Esophagus squamous epithelium (tissue), 4 donors: Measurements from ENCODE around the gene PDPK1.
"Not testable (repeated sequence)": the region's sequence is repeated elsewhere in the genome, so short reads cannot be mapped to it uniquely, and the experiment has no call there.

Source experiments
- CTCF ChIP-seq, 6 experiments: fragments of 450-650 bp in 4 of 6; fragments of 200-600 bp in 2 of 6; sonication (generic) in 2 of 6; IDR thresholded peaks; one replicate each; pipeline ENCODE4 v1.5.1; 2016 to 2019; ENCODE audit warnings: antibody characterized with exemption in 6 of 6, mild to moderate bottlenecking in 4 of 6, moderate library complexity in 4 of 6
- POLR2A ChIP-seq, 4 donors: fragments of 450-650 bp; IDR thresholded peaks; one replicate each; pipeline ENCODE4 v1.6.1; 2017; ENCODE audit warnings: antibody characterized with exemption in 4 of 4, mild to moderate bottlenecking in 4 of 4, moderate library complexity in 3 of 4

DNA sequence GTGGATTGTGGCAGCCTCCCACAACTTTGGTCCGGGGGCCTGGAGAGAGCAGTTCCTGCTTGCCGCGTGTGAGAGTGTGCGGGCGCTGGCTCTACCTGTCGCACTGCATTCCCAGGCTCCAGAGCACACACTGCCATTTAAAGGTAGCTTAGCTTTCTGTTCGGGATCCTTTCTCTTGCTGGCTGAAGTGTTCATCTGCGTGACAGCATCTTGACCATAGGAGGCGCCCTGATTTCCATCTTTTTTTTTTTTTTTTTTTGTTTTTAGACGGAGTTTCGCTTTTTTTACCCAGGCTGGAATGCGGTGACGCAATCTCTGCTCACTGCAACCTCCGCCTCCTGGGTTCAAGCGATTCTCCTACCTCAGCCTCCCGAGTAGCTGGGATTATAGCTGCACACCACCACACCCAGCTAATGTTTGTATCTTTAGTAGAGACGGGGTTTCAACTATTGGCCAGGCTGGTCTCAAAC lies 13.6 kb downstream of the PDPK1 start:
- TF ChIP-seq CTCF (IDR thresholded peaks at IDR 0.05) = peak in 1 of 6 experiments; percentile 12
- TF ChIP-seq POLR2A (IDR thresholded peaks at IDR 0.05) = not testable (repeated sequence)
